Caco-2 (cell line): ENCODE data around the gene TENM3. TPM values are rescaled to one million over a fixed set of nuclear protein-coding genes. Genes with fewer than 3 reads are reported as not detected.

ENCODE experiments used
- BruUV-seq: library from RNA; stranded (reverse); fragments of 400-500 nt; replicated peaks from 2 replicates; lab custom pipeline; 2021; lab: Mats Ljungman, UMichigan
- CTCF ChIA-PET: fragments of 300-600 bp; sonication (Branson Sonifier 250); formaldehyde crosslinking; loops from one replicate; lab custom pipeline; 2022; ENCODE audit warnings: antibody characterized with exemption; lab: Charles Lee
- POLR2A ChIA-PET: fragments of 300-600 bp; sonication (Branson Sonifier 250); formaldehyde crosslinking; loops from one replicate; lab custom pipeline; 2022; ENCODE audit warnings: antibody characterized with exemption; lab: Charles Lee
- DNase-seq, 2 experiments: peaks; one replicate each; pipeline versions ENCODE4 v3.0.0 to v3.0.0-alpha.2; 2020 to 2022
- H3K27me3 ChIP-seq: replicated peaks from 2 replicates; pipeline ENCODE4 v1.6.0; 2011; ENCODE audit warnings: low read length; ENCODE audit not compliant: control insufficient read depth, insufficient read depth
- H3K36me3 ChIP-seq: 2 replicates; pipeline ENCODE4 v1.5.1; 2011; ENCODE audit warnings: low read length; ENCODE audit not compliant: control insufficient read depth, insufficient read depth
- H3K4me1 ChIP-seq: fragments of 250-450 bp; sonication (Bioruptor Pico); 2 replicates; pipeline ENCODE4 v1.5.1; 2020; ENCODE audit warnings: mild to moderate bottlenecking
- H3K4me3 ChIP-seq: 2 replicates; pipeline ENCODE4 v1.5.1; 2011; ENCODE audit warnings: low read depth, mild to moderate bottlenecking, control low read depth, low read length
- H3K9me3 ChIP-seq: fragments of 250-450 bp; sonication (Bioruptor Pico); 2 replicates; pipeline ENCODE4 v1.5.1; 2020; ENCODE audit warnings: mild to moderate bottlenecking, moderate library complexity
- H3K27ac Mint-ChIP-seq: one replicate; pipeline ENCODE4 v1.8.0; 2022; ENCODE audit warnings: mixed read lengths; ENCODE audit not compliant: unreplicated experiment
- H3K27me3 Mint-ChIP-seq: one replicate; pipeline ENCODE4 v1.8.0; 2022; ENCODE audit warnings: mixed read lengths; ENCODE audit not compliant: insufficient read depth, unreplicated experiment
- H3K36me3 Mint-ChIP-seq: one replicate; pipeline ENCODE4 v1.8.0; 2022; ENCODE audit warnings: mild to moderate bottlenecking, mixed read lengths; ENCODE audit not compliant: insufficient read depth, unreplicated experiment
- H3K4me1 Mint-ChIP-seq: one replicate; pipeline ENCODE4 v1.8.0; 2022; ENCODE audit warnings: low read depth, mixed read lengths; ENCODE audit not compliant: unreplicated experiment
- H3K4me3 Mint-ChIP-seq: one replicate; pipeline ENCODE4 v1.8.0; 2022; ENCODE audit warnings: mild to moderate bottlenecking, moderate library complexity, mixed read lengths; ENCODE audit not compliant: unreplicated experiment
- H3K9me3 Mint-ChIP-seq: one replicate; pipeline ENCODE4 v1.8.0; 2022; ENCODE audit warnings: mixed read lengths; ENCODE audit not compliant: unreplicated experiment
- CTCF ChIP-seq, 2 experiments: fragments of 200-600 bp in 1 of 2; IDR thresholded peaks; 1 replicate in 1 of 2; 2 replicates in 1 of 2; pipeline versions ENCODE4 v1.5.1 to v1.8.0; 2011 to 2022; ENCODE audit warnings: antibody characterized with exemption in 1 of 2, control low read depth in 1 of 2, inconsistent platforms in 1 of 2, low read depth in 1 of 2, low read length in 1 of 2, mild to moderate bottlenecking in 1 of 2, moderate library complexity in 1 of 2; ENCODE audit not compliant: insufficient read depth in 1 of 2, severe bottlenecking in 1 of 2, unreplicated experiment in 1 of 2
- intact Hi-C: fragments of 100-400 bp; cut with micrococcal nuclease; formaldehyde crosslinking; loops from one replicate; pipeline ENCODE4 v1.10.0; 2022; ENCODE audit not compliant: unreplicated experiment
- total RNA-seq: library from RNA; stranded (reverse); gene quantifications from 2 replicates; pipeline ENCODE4 v1.2.3, GENCODE V29; 2022

The TENM3 gene
- total RNA-seq, 1 experiment from 2014 or later: 94.7 TPM

- Histone ChIP-seq H3K4me3 (no peak overlapping the region), H3K27me3 (no peaks in the 10 kb centered on the region), H3K9me3 (no peaks in the 10 kb centered on the region), H3K36me3 (no peaks in the 10 kb centered on the region), H3K4me1 (no peaks in the 10 kb centered on the region)
- no peak for DNase-seq
- H3K9me3 Mint-ChIP-seq: peaks cover 22% of the 10 kb centered on the region
- H3K27ac Mint-ChIP-seq: no peak overlapping the region
- CTCF ChIA-PET: no interaction called here
- POLR2A ChIA-PET: no interaction called here
- H3K4me1 Mint-ChIP-seq: no peaks in the 10 kb centered on the region
- peaks cover 40% of the 10 kb centered on the region for H3K36me3 Mint-ChIP-seq
- no peaks in the 10 kb centered on the region for H3K27me3 Mint-ChIP-seq
- BruUV-seq: no TSS peak
- intact Hi-C loops: no loop called here
- no peak overlapping the region for H3K4me3 Mint-ChIP-seq
- no peak for TF ChIP-seq CTCF (IDR thresholded peaks at IDR 0.05; ENCODE audit: insufficient read depth in 1 of 2, low read depth in 1 of 2, low read length in 1 of 2, severe bottlenecking in 1 of 2, unreplicated experiment in 1 of 2)
These were observed 498.7 kb downstream of the TENM3 start for GRCh38 chr4:182741914-182742313.

- Mint-ChIP-seq H3K27me3 (no peaks in the 10 kb centered on the region), H3K36me3 (peaks cover 33% of the 10 kb centered on the region), H3K9me3 (peaks cover 22% of the 10 kb centered on the region), H3K27ac (no peak overlapping the region), H3K4me1 (no peaks in the 10 kb centered on the region), H3K4me3 (no peak overlapping the region)
- Histone ChIP-seq H3K4me1 (no peaks in the 10 kb centered on the region), H3K27me3 (no peaks in the 10 kb centered on the region), H3K36me3 (no peaks in the 10 kb centered on the region), H3K4me3 (no peak overlapping the region), H3K9me3 (no peaks in the 10 kb centered on the region)
- no peak for TF ChIP-seq CTCF (IDR thresholded peaks at IDR 0.05; ENCODE audit: insufficient read depth in 1 of 2, low read depth in 1 of 2, low read length in 1 of 2, severe bottlenecking in 1 of 2, unreplicated experiment in 1 of 2)
- intact Hi-C loops: no loop called here
- DNase-seq: no peak
- CTCF ChIA-PET: no interaction called here
- BruUV-seq: no TSS peak
- POLR2A ChIA-PET: no interaction called here
These were observed 500.6 kb downstream of the TENM3 start for GRCh38 chr4:182743815-182744214.

GRCh38 chr4:182745237-182745636, 502.0 kb downstream of the TENM3 start:
- CTCF ChIA-PET: no interaction called here
- Mint-ChIP-seq H3K36me3 (peaks cover 35% of the 10 kb centered on the region), H3K4me1 (peaks cover 5% of the 10 kb centered on the region), H3K27me3 (no peaks in the 10 kb centered on the region), H3K27ac (no peak overlapping the region), H3K4me3 (no peak overlapping the region), H3K9me3 (peaks cover 22% of the 10 kb centered on the region)
- Histone ChIP-seq H3K36me3 (no peaks in the 10 kb centered on the region), H3K4me1 (no peaks in the 10 kb centered on the region), H3K27me3 (no peaks in the 10 kb centered on the region), H3K4me3 (no peak overlapping the region), H3K9me3 (no peaks in the 10 kb centered on the region)
- intact Hi-C loops: no loop called here
- POLR2A ChIA-PET: no interaction called here
- TF ChIP-seq CTCF (IDR thresholded peaks at IDR 0.05; ENCODE audit: insufficient read depth in 1 of 2, low read depth in 1 of 2, low read length in 1 of 2, severe bottlenecking in 1 of 2, unreplicated experiment in 1 of 2): no peak
- BruUV-seq: no TSS peak
- DNase-seq: no peak
